T1000 (cell line): ENCODE results near the gene RET.
A peak's percentile ranks its signal among the peaks of the same experiment; 100 is the strongest.
"Not testable (repeated sequence)": the region's sequence is repeated elsewhere in the genome, so short reads cannot be mapped to it uniquely, and the experiment has no call there.

Source experiments
- DNase-seq: peaks from one replicate; lab custom pipeline; 2025; ENCODE audit warnings: mixed read lengths; lab: John Stamatoyannopoulos, UW

The RET gene

GRCh38 chr10:43135656-43136055 lies 58.8 kb downstream of the RET start:
- DNase-seq, result no peak

- DNase-seq, result no peak
Measured at GRCh38 chr10:43136432-43136831, 59.6 kb downstream of the RET start.

GRCh38 chr10:43136995-43137716 lies 60.3 kb downstream of the RET start:
- no peak for DNase-seq

GRCh38 chr10:43137717-43138020 lies 60.8 kb downstream of the RET start:
- no peak for DNase-seq

GRCh38 chr10:43138021-43138756 lies 61.3 kb downstream of the RET start, which contains the start of gene CSGALNACT2:
CSGALNACT2 (plus strand) TSS chr10:43138445; CDS start chr10:43155150, 16,705 bp downstream.
- peak; percentile 62 for DNase-seq

GRCh38 chr10:43138757-43139241 lies 61.9 kb downstream of the RET start:
- DNase-seq, result peak; percentile 29

GRCh38 chr10:43141421-43141820 lies 64.6 kb downstream of the RET start:
- no peak for DNase-seq

- no peak for DNase-seq
Measured at GRCh38 chr10:43145311-43145710, 68.4 kb downstream of the RET start.

- not testable (repeated sequence) for DNase-seq
Measured at GRCh38 chr10:43145936-43146335, 69.1 kb downstream of the RET start.

- DNase-seq, result no peak
Measured at GRCh38 chr10:43151371-43151770, 74.5 kb downstream of the RET start.

GRCh38 chr10:43153901-43154300 lies 77.0 kb downstream of the RET start:
- no peak for DNase-seq

- no peak for DNase-seq
Measured at GRCh38 chr10:43155221-43155620, 78.4 kb downstream of the RET start.

GRCh38 chr10:43155741-43156140 lies 78.9 kb downstream of the RET start:
- no peak for DNase-seq

GRCh38 chr10:43156590-43157341 lies 79.9 kb downstream of the RET start:
- DNase-seq, result no peak

- no peak for DNase-seq
Measured at GRCh38 chr10:43158636-43159035, 81.8 kb downstream of the RET start.

GRCh38 chr10:43160046-43160920 lies 83.4 kb downstream of the RET start:
- DNase-seq, result no peak

- DNase-seq, result no peak
Measured at GRCh38 chr10:43160921-43161255, 84.0 kb downstream of the RET start.

GRCh38 chr10:43162604-43163003 lies 85.7 kb downstream of the RET start:
- no peak for DNase-seq

GRCh38 chr10:43166207-43166879 lies 89.5 kb downstream of the RET start:
- DNase-seq, result no peak

GRCh38 chr10:43166880-43167497 lies 90.1 kb downstream of the RET start:
- DNase-seq, result no peak

GRCh38 chr10:43167498-43167889 lies 90.6 kb downstream of the RET start:
- DNase-seq, result no peak
